ENCODE measurements around the gene FAM227B.
"Not testable (repeated sequence)": the region's sequence is repeated elsewhere in the genome, so short reads cannot be mapped to it uniquely, and the experiment has no call there.

FAM227B gene

DNA sequence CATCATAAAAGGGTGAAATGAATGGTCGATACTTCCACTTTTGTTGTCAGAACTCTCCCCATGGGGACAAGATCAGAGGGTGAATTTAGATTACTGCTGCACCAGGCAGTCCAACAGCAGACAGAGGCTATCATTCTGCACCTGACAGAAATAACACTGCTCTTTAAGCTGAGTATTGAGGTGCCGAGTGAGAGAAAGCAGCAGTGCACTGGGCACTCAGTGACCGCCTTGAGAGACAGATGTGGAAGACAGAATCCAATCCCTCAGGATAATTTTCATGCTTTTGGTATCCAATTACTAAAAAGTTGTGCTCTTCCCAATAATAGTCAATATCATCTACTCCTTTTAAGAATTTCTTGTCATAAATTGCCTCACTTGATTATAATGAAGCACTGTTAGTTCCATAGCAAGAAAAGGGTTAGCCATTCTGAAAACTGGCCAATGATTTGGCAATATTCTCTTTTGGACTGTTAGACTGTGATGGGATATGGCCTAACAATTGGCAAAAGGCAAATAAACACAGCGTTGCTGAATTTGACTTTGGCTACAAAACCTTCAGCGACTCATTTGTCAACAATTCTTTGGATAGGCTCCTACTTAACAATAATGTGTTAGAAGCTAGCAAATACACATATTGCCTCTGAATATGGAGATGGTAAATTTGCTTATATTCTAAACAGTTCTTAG, 192.1 kb downstream of the FAM227B start:
- no peak for DNase-seq

DNA sequence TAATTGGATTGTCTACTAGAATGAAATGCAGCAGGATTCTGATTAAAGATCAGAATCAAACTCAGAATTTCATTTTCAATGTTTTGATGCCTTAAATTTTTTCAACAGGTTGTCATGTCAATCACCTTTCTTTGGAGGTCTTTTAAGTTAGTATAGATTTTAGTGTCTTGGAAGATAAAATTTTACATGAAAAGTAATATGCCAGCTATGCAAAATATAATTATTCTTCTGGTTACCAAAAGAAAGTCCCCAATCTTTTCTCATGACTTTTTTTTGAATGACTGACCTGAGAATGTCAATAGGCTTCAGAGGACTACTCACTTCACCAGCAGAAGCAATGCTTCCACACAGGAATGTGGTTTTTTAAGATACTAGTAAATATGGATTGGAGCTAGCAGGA, 193.2 kb downstream of the FAM227B start:
- no peak for DNase-seq

DNA sequence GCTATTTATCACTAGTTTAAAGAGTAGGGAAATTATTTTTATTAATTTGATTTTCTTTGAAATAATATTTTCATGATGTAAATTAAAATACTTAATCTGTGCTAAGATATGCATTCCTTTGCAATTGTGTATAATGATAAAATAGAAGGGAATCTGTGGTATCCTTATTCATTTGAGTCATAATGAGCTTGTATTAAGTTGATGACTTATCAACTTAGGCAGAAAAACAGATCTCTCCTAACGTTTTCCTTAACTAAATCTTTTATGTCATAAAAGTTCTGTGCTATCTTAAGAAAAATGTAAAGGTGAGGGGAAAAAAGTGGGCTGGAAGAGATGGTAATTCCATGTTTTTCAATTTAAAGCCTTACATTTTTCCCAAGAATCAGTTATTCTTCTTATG, 195.7 kb downstream of the FAM227B start:
- DNase-seq, result no peak

DNA sequence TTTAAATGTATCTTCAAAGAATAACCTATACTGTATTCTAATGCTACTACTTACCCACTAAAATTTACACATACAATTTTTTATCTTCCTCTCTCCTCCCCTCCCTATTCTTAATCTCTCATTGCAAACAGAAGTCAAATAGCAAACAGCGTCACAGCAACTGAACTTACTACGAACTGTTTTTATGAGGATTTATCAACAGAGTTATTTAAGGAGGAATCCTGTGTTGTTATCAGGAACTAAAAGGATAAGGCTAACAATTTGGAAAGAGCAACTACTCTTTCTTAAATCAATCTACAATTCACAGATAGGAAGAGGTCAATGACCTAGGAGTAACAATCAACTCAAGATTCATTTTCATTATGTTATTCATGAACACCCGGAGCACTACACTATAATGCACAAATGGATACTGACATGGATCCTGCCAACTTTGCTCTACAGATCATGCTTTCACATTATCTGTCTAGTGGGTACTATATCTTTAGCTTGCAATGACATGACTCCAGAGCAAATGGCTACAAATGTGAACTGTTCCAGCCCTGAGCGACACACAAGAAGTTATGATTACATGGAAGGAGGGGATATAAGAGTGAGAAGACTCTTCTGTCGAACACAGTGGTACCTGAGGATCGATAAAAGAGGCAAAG, 196.6 kb downstream of the FAM227B start:
- DNase-seq, result no peak

DNA sequence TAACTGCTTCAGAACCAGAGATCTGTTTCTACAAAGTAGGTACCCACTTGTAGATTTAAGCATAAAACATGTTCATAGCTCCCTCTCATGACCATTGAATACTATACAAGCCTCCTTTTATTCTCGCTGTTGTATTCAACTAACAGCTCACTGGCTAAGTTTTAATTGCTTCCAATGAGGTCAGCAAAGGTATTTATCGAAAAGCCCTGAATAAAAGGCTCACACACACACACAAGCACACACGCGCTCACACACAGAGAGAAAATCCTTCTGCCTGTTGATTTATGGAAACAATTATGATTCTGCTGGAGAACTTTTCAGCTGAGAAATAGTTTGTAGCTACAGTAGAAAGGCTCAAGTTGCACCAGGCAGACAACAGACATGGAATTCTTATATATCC, 197.6 kb downstream of the FAM227B start, which contains the start of gene FGF7:
Gene FGF7 (plus strand): TSS at position 222 of the 400 bp plus-strand sequence. CDS start 1,056 bp downstream, outside the sequence.
- no peak for DNase-seq

DNA sequence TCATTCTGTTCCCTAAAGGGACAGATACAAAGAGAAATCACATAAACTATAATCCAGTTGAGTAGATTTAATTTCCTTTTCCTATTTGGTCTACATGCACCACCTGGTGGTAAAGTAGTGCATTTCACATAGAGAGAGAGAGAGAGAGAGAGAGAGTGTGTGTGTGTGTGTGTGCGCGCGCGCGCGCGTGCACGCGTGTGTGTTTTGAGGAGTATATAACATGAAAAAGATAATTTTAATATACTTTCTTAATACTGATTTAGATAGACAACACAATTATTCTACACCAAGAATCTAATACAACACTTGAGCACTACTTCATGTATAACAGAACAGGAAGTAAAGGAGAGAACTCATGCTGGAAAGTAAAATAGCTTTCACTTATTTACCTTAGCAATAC, 198.6 kb downstream of the FAM227B start:
- peak; percentile 50 for DNase-seq

DNA sequence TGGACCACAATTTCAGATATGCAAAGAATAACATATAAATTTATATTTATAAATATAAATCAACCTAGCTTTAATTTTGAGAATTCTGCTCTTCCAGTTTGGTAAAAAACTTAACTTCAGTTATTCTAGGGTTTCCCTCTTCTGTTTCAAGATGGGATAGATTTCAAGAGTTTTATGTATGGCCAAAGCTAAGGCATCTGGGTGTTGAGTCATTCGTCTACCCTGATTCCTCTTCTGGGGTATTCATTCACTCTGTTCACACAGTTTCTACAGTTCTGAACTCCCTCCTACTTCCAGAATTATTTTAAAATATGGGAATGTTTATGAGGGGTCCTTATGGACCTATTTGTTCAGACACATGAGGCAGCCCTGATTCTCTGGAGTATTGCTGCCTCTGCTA, 201.8 kb downstream of the FAM227B start:
- DNase-seq, result no peak

DNA sequence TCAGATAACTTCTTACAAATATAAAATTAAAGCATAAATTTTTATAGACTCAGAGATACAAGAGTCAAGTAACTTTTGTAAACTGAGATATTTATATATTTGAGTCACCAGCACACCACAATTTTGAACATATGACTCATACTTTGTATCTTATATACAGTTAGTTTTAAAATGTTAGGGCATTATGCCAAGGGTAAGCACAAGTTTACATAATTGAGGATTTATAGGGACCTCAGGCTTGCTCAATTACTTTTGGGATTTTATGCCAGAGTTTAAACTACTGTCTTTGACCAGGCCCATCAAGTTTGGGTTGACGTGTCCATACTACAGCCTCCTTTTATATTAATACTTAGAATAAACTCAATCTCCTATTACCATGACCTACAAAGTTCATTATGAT, 205.0 kb downstream of the FAM227B start:
- peak; percentile 64 for DNase-seq

DNA sequence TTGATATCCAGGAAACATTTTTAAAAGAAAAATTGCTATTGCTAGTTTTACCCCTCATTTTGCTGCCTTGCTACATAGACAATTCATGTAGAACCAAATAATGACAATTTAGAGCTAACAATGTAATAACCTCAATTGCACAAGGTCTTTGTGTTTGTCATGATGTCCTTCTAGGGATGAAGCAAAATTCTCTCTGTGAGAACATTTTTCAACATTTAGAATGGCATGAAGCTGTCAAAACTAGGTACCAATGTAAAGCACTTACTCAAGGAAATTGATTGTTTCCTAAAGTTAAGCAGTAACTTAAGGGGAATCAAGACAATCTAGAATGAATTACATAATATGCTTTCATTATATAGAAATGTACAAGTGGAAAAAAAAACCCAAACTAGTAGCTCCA, 205.5 kb downstream of the FAM227B start:
- DNase-seq, result no peak

DNA sequence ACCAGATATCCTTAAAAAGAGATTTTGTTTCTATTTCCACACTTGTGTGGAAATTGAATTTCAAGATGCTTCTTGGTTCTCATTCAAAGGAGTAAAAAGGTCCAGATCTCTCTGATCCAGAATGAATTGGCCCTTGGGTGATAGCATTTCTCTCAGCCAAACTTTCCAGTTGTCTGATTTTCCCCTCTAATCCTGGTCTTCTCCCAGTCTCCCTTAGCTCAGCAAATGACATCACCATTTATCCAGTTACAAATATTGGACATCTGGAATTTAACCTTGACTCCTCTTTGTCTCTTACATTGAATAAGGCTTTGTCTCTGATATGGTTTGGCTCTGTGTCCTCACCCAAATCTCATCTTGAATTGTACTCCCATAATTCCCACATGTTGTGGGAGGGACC, 207.8 kb downstream of the FAM227B start:
- DNase-seq, result no peak

DNA sequence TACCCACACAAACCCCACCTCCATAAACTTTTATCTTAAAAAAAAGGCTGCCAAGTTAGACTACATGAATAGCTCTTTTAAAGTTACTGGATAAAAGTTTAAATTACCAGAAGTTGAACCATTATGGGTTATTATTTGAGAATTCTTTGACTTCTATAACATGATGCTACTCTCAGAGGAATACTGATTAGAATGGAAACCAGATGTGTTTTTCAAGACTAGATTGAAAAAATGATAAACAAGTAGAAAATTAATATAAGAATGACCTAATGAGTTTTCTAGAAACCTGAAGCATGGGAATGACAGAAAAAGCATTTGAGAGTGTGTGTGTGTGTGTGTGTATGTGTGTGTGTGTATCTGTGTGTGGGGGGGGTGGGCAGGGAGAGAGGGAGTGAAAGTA, 210.0 kb downstream of the FAM227B start:
- no peak for DNase-seq

DNA sequence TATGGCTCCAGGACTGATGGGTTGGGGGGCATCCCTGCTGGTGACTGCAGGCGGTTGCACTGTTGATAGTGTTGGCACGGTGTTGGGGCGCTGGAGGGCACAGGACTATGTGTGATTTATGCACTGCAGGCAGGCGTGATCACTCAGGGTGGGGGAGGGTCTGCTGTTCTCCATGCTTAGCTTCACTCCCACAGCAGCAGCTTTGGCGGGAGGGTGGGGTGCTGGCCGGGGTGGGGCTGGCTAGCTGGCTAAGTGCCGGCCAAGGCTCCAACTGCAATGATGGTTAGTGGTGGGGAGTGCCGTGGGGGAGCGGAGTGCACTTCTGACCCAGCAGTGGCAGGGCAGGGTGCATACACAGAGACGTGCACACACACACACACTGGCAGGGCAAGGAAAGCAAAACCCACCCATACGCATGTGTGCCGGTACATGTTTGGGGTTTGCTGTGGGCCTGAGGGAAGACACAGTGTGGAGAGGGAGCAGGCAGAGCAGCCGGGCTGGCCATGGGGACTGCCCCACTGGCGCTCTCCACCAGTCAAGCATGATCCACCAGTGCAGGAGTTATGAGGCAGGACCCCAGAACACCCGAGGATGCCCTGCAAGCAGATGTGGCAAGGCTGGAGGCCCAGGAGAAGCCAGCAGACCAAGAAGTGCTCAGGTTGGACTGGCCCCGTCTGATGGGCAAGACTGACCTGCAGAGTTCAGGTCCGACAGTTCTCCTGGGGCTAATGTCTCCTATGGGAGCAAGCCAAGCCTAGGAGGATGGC, 214.1 kb downstream of the FAM227B start:
- DNase-seq, result no peak

DNA sequence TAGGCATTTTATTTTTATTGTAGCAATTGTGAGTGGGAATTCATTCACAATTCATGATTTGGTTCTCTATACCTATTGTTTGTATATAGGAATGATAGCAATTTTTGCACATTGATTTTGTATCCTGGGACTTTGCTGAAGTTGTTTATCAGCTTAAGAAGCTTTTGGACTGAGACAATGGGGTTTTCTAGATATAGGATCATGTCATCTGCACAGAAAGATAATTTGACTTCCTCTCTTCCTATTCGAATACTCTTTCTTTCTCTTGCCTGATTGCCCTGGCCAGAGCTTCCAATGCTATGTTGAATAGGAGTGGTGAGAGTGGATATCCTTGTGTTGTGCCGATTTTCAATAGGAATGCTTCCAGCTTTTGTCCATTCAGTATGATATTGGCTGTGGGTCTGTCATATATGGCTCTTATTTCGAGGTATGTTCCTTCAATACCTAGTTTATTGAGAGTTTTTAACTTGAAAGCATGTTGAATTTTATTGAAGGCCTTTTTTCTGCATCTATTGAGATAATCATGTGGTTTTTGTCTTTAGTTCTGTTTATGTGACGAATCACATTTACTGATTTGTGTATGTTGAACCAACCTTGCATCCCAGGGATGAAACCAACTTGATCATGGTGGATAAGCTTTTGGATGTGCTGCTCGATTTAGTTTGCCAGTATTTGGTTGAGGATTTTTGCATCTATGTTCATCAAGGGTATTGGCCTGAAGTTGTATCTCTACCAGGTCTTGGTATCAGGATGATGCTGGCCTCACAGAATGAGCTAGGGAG, 217.9 kb downstream of the FAM227B start:
- not testable (repeated sequence) for DNase-seq

DNA sequence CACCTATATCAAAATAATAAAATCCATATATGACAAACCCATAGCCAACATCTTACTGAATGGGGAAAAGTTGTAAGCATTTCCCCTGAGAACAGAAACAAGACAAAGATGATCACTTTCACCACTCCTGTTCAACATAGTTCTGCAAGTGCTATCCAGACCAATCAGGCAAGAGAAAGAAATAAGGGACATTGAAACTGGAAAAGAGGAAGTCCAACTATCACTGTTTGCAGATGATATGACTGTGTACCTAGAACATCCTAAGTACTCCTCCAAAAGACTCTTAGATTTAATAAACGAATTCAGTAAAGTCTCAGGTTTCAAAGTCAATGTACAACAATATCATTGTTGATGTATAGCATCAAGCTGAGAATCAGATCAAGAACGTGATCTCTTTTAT, 233.1 kb downstream of the FAM227B start:
- peak; percentile 33 for DNase-seq

DNA sequence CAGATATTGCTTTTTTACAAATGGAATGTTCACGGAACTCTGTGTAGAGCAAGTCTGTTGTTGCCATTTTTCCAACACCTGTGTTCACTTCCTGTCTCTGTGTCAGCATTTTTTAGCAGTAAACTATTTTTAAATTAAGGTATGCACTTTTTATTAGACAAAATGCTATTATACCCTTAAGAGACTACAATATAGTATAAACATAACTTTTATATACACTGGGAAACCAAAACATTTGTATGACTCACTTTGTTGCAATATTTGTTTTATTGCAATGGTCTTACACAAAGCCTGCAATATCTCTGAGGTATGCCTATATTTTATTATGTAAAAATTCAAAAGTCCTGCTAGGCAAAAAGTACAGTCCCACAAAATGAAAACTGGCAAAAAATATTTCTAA, 237.4 kb downstream of the FAM227B start:
- DNase-seq, result no peak

DNA sequence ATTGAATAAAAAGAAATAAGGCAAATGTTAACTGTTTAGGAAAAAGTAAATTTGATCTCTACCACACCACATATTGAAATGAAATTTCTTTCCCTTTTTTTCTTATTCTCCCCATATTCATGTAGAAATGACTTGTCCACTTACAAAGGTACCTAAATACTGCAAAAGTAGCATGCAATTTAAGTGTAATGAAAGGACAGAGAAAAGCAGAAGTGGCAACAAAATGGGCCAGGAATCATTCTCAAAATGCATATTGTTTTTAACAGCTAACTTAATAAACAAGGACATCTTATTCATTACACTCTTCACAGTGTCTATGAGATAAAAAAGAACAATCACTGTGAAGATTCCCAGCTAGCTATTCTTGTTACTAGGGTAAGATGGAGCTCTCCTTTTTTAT, 238.2 kb downstream of the FAM227B start:
- DNase-seq, result no peak

DNA sequence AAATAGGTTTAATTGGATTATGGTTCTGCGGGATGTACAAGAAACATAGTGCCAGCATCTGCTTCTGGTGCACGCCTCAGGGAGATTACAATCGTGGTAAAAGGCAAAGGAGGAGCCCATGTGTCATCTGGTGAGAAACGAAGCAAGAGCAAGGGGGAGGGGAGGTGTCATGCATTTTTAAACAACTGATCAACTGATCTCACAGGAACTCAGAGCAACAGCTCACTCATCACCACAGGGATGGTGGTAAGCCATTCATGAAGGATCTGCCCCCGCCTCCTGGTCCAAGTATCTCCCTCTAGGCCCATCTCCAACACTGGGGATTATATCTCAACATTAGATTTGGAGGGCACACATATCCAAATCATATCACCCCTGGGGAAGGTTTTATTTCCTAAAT, 239.7 kb downstream of the FAM227B start:
- no peak for DNase-seq

DNA sequence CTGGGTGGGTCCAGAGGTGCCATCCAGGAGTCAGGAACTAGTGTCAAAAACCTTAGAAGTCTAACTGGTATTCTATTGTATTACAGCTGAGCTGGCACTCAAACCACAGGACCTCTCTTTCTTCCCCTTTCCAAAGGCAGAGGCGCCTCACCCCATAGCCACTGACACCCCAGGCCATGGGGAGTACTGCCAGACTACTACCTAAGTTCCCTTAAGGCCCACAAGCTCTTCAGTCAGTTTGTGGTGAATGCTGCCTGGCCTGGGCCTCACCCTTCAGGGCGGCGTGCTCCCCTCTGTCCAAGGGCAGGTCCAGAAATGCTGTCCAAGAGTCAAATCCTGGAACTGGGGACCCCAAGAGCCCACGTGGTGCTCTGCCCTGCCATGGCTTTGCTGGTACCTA, 240.6 kb downstream of the FAM227B start:
- DNase-seq, result no peak

DNA sequence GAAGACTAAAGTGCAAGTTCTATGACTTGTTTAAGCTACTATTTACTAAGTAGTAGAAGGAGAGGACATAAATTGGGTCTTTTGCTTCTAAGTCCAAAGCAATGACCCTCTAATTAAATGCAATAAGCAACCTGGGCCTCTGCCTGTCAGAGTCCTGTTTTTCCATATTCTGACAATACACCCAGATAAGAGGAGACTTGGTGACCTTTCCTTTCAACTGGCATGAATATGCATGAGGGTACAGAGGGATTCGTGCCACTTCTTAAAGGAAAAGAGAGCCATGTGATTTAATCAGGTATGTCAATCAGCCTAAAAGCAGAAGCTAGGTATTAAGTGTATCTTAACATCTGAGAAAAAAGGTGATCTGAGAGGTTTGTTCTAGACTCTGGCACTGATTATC, 248.3 kb downstream of the FAM227B start:
- DNase-seq, result no peak

DNA sequence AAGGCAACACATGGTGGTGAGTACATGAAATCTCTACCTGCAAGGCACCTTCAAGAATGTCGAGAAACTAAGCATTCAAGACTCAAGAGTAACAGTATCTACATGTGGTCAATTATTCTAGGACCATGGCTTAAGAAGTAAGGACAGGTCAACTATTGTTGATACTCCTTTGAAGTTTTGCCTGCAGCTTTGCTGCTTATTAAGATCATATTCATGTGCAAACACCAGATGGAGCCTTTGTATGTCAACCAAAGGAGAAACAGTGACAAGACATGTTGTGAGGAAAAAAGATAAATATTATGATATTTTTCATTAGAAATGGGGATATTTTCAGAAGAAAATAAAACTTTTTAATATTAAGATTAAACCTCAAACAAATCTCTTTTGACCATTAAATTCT, 249.8 kb downstream of the FAM227B start:
- DNase-seq, result no peak

DNA sequence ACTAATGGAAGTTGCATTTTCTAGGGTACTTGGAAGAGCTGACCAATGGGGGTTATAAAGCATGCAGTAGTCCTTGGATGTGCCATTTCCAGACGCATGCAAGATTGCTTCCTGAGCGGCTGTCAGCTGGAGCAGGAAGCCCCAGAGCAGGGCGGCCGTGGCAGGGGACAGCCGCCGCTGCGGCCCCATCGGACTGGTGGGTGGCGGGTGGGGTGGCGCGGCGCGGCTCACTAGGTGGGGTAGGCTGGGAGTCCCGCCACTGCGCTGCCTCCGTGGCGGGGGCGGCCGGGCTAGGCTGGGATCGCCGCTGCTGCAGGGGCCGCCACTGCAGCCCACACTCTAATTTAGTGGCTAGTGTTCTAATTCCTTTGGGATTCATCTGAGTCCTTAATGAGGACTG, 254.1 kb downstream of the FAM227B start:
- DNase-seq, result no peak

DNA sequence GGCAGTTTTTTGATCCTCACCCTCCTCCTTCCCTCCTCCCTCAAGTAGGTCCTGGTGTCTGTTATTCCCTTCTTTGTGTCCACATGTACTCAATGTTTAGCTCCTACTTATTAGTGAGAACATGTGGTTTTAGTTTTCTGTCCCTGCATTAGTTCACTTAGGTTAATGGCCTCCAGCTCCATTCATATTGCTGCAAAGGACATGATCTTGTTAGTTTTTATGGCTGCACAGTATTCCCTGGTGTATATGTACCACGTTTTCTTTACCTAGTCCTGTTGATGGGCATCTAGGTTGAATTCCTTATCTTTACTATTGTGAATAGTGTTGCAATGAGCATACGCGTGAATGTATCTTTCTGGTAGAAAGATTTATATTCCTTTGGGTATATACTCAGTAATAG, 259.2 kb downstream of the FAM227B start:
- DNase-seq, result no peak

DNA sequence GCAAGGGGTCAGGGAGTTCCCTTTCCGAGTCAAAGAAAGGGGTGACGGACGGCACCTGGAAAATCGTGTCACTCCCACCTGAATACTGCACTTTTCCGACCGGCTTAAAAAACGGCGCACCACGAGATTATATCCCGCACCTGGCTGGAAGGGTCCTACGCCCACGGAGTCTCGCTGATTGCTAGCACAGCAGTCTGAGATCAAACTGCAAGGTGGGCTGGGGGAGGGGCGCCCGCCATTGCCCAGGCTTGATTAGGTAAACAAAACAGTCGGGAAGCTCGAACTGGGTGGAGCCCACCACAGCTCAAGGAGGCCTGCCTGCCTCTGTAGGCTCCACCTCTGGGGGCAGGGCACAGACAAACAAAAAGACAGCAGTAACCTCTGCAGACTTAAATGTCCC, 266.2 kb downstream of the FAM227B start:
- DNase-seq, result not testable (repeated sequence)

Data from suppressor macrophage treated with lipopolysaccharide for 4 hours (primary cell).